ENCODE measurements around the gene DDAH1.

DDAH1 gene

DNA sequence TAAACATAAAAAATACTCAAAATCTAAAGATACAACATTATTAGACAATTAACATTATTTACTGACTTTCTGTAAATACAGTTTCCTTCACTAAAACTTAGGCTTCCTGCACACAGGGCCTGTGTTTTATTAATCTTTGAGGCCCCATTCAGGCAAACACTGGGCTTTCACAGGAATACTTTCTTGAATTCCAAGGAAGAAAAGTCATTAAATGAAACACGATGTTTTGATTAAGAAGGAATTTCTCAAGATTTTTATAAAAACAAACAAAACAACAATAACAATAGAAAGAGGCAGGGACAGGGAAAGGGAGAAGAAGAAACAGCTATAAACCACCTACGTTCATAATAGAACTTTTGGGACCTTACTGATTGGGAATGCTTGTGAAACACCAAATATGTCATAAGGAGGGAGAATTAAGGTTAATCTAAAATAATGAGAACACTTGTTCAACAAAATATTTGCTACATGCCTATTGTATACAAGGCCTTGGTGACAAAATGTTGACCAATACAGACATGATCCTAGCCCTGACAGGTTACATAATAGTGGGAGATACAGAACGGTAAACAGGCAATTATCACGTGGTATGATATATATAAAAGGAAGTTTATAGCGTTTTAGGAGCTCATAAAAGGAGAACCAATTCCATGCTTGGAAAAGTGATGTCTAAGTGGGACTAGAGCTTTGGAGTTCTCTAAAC, 3.6 kb downstream of the DDAH1 start:
- H3K4me2 ChIP-seq (ENCODE audit: low read depth, low read length, poor library complexity, severe bottlenecking) = no peak overlapping the region
- H3F3A ChIP-seq (ENCODE audit: insufficient read depth) = no peaks in the 10 kb centered on the region
- peaks cover 4% of the 10 kb centered on the region; the same call in 1 of the 2 replicates for H4K20me1 ChIP-seq (ENCODE audit: low read depth, low read length)
- H3K9me2 ChIP-seq (replicated peaks; ENCODE audit: insufficient read depth, low read length) = no peaks in the 10 kb centered on the region
- TF ChIP-seq CTCF (IDR thresholded peaks at IDR 0.05; ENCODE audit: insufficient read depth, low read length, poor library complexity, severe bottlenecking) (no peak), EZH2phosphoT487 (conservative IDR thresholded peaks at IDR 0.05; ENCODE audit: low read length) (no peak)
- H3K9ac ChIP-seq (ENCODE audit: low read length) = no peak overlapping the region
- H2AFZ ChIP-seq (ENCODE audit: low read depth, low read length, severe bottlenecking) = no peak overlapping the region
- H3K27ac ChIP-seq (ENCODE audit: low read depth, low read length) = no peak overlapping the region
- no peaks in the 10 kb centered on the region for H3K9me3 ChIP-seq (ENCODE audit: insufficient read depth, low read length)
- no peaks in the 10 kb centered on the region for H3K27me3 ChIP-seq (ENCODE audit: low read length)
- H3K36me3 ChIP-seq (ENCODE audit: low read length) = no peaks in the 10 kb centered on the region
- H3K79me2 ChIP-seq (ENCODE audit: insufficient read depth, low read length) = no peaks in the 10 kb centered on the region; the same call in 1 of the 2 replicates
- H3K4me3 ChIP-seq (ENCODE audit: insufficient read depth, low read length, poor library complexity, severe bottlenecking) = no peak overlapping the region

DNA sequence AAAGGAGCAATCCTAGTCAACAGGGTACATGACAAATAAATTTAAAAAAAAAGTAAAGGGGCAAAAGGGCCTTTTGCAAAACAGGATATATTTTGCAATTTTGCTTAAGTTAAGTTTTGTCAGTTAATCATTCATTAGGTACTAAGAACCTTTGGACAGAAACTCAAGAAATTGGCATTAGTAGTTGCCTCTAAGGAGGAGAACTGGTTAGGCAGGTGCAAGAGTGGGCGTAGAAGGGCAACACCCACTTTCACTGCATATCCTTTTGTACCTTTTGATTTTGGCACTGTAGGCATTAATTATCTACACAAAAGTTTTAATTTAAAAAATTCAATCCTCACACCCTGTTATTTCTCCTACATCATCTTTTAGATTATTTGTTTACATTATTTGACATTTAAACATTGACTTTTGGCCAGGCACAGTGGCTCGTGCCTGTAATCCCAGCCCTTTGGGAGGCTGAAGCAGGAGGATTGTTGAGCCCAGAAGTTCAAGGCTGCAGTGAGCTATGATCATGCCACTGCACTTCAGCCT, 4.3 kb downstream of the DDAH1 start:
- no peak overlapping the region for H2AFZ ChIP-seq (ENCODE audit: low read depth, low read length, severe bottlenecking)
- H3F3A ChIP-seq (ENCODE audit: insufficient read depth) = no peaks in the 10 kb centered on the region
- H3K4me2 ChIP-seq (ENCODE audit: low read depth, low read length, poor library complexity, severe bottlenecking) = no peak overlapping the region
- H3K4me3 ChIP-seq (ENCODE audit: insufficient read depth, low read length, poor library complexity, severe bottlenecking) = no peak overlapping the region
- H3K36me3 ChIP-seq (ENCODE audit: low read length) = no peaks in the 10 kb centered on the region
- H3K27ac ChIP-seq (ENCODE audit: low read depth, low read length) = no peak overlapping the region
- no peak for TF ChIP-seq CTCF (IDR thresholded peaks at IDR 0.05; ENCODE audit: insufficient read depth, low read length, poor library complexity, severe bottlenecking)
- no peak for TF ChIP-seq EZH2phosphoT487 (conservative IDR thresholded peaks at IDR 0.05; ENCODE audit: low read length)
- peaks cover 4% of the 10 kb centered on the region; the same call in 1 of the 2 replicates for H4K20me1 ChIP-seq (ENCODE audit: low read depth, low read length)
- H3K9me2 ChIP-seq (replicated peaks; ENCODE audit: insufficient read depth, low read length) = no peaks in the 10 kb centered on the region
- no peaks in the 10 kb centered on the region for H3K27me3 ChIP-seq (ENCODE audit: low read length)
- H3K9me3 ChIP-seq (ENCODE audit: insufficient read depth, low read length) = no peaks in the 10 kb centered on the region
- H3K9ac ChIP-seq (ENCODE audit: low read length) = no peak overlapping the region
- H3K79me2 ChIP-seq (ENCODE audit: insufficient read depth, low read length) = no peaks in the 10 kb centered on the region; the same call in 1 of the 2 replicates

DNA sequence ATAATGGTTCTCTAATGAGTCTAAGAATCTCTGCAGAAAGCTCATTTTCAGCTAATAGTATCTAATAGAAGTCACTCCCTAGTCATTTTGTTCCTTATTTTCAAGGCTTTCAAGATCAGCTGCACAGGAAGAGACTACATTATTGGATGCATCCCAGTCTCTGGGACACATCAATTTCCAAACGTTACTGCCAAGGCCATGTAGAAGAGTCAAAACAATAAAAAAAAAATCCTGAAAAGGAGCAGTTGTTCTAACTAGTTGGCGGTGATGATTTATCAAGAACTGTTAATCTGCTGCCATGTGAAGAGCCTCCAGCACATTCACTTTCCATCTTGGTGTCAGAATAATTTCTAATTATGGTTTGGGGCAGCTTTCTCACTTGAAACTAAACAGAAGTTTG, 5.7 kb downstream of the DDAH1 start:
- no peak overlapping the region for H3K9ac ChIP-seq (ENCODE audit: low read length)
- H4K20me1 ChIP-seq (ENCODE audit: low read depth, low read length) = peaks cover 8% of the 10 kb centered on the region; the same call in 1 of the 2 replicates
- H3K27me3 ChIP-seq (ENCODE audit: low read length) = no peaks in the 10 kb centered on the region
- no peak overlapping the region for H3K27ac ChIP-seq (ENCODE audit: low read depth, low read length)
- no peak overlapping the region for H3K4me2 ChIP-seq (ENCODE audit: low read depth, low read length, poor library complexity, severe bottlenecking)
- TF ChIP-seq CTCF (IDR thresholded peaks at IDR 0.05; ENCODE audit: insufficient read depth, low read length, poor library complexity, severe bottlenecking) = no peak
- no peak for TF ChIP-seq EZH2phosphoT487 (conservative IDR thresholded peaks at IDR 0.05; ENCODE audit: low read length)
- no peaks in the 10 kb centered on the region for H3K9me2 ChIP-seq (replicated peaks; ENCODE audit: insufficient read depth, low read length)
- no peak overlapping the region for H2AFZ ChIP-seq (ENCODE audit: low read depth, low read length, severe bottlenecking)
- no peaks in the 10 kb centered on the region for H3K36me3 ChIP-seq (ENCODE audit: low read length)
- no peaks in the 10 kb centered on the region; the same call in 1 of the 2 replicates for H3K79me2 ChIP-seq (ENCODE audit: insufficient read depth, low read length)
- no peaks in the 10 kb centered on the region for H3K9me3 ChIP-seq (ENCODE audit: insufficient read depth, low read length)
- no peaks in the 10 kb centered on the region for H3F3A ChIP-seq (ENCODE audit: insufficient read depth)
- H3K4me3 ChIP-seq (ENCODE audit: insufficient read depth, low read length, poor library complexity, severe bottlenecking) = no peak overlapping the region

All from SU-DHL-6 (cell line).